Endodermal cell (in vitro differentiated cells): Measurements from ENCODE around the gene ANO1. TPM values are rescaled to one million over a fixed set of nuclear protein-coding genes. Genes with fewer than 3 reads are reported as not detected.
A peak's percentile ranks its signal among the peaks of the same experiment; 100 is the strongest.

Source experiments
- DNase-seq: peaks from one replicate; pipeline ENCODE4 v3.0.0-alpha.2; 2017
- H3K27ac ChIP-seq: 2 replicates; pipeline ENCODE4 v1.5.1; 2013; ENCODE audit warnings: mild to moderate bottlenecking, low read depth, low read length, moderate library complexity
- H3K27me3 ChIP-seq: 2 replicates; pipeline ENCODE4 v1.6.1; 2013; ENCODE audit warnings: mild to moderate bottlenecking, low read length, moderate library complexity; ENCODE audit not compliant: insufficient read depth, control insufficient read depth, poor library complexity, severe bottlenecking
- H3K36me3 ChIP-seq: 2 replicates; pipeline ENCODE4 v1.7.0; 2013; ENCODE audit warnings: mild to moderate bottlenecking, low read length, moderate library complexity; ENCODE audit not compliant: control insufficient read depth, insufficient read depth
- H3K4me1 ChIP-seq: one replicate; pipeline ENCODE4 v1.7.0; 2013; ENCODE audit warnings: low read length; ENCODE audit not compliant: control insufficient read depth, insufficient read depth
- H3K4me3 ChIP-seq: 2 replicates; pipeline ENCODE4 v1.5.1; 2013; ENCODE audit warnings: mild to moderate bottlenecking, low read length, moderate library complexity
- H3K9ac ChIP-seq: 2 replicates; pipeline ENCODE4 v1.6.1; 2013; ENCODE audit warnings: mild to moderate bottlenecking, low read length, moderate library complexity; ENCODE audit not compliant: poor library complexity, severe bottlenecking; ENCODE audit errors: extremely low read depth
- H3K9me3 ChIP-seq: 2 replicates; pipeline ENCODE4 v1.6.1; 2013; ENCODE audit warnings: mild to moderate bottlenecking, low read length, moderate library complexity; ENCODE audit not compliant: control insufficient read depth
- H3K27ac Mint-ChIP-seq: 2 replicates; pipeline ENCODE4 v1.8.0; 2020; ENCODE audit warnings: mixed read lengths
- H3K27me3 Mint-ChIP-seq: 2 replicates; pipeline ENCODE4 v1.8.0; 2021; ENCODE audit warnings: mild to moderate bottlenecking, mixed read lengths; ENCODE audit not compliant: insufficient read depth
- H3K36me3 Mint-ChIP-seq: 2 replicates; pipeline ENCODE4 v1.8.0; 2020; ENCODE audit warnings: low read depth, mixed read lengths
- H3K4me1 Mint-ChIP-seq: 2 replicates; pipeline ENCODE4 v1.8.0; 2020; ENCODE audit warnings: mixed read lengths
- H3K4me3 Mint-ChIP-seq: 2 replicates; pipeline ENCODE4 v1.8.0; 2020; ENCODE audit warnings: mild to moderate bottlenecking, moderate library complexity, mixed read lengths
- H3K9me3 Mint-ChIP-seq: 2 replicates; pipeline ENCODE4 v1.8.0; 2020; ENCODE audit warnings: mild to moderate bottlenecking, mixed read lengths
- WGBS, 2 experiments: methylation state at CpG; one replicate each; pipeline versions ENCODE4 v1.1.5 to v1.1.7; 2013; ENCODE audit warnings: missing lambda C conversion rate in 2 of 2, mixed read lengths in 1 of 2; ENCODE audit not compliant: insufficient coverage in 1 of 2, insufficient read length in 1 of 2; 5-methylcytosine and 5-hydroxymethylcytosine counted together
- total RNA-seq, 2 donors: library from RNA; stranded (reverse); fragmentation: NEBNext Ultra II Directional in 1 of 2; extraction: Animal tissue kit (Norgen Biotek cat#: 25700) in 1 of 2; gene quantifications; 2 replicates in 1 of 2; 3 replicates in 1 of 2; pipeline ENCODE4 v1.2.1, GENCODE V29; 2021
- TF ChIP-seq, protein P1 (sequence below): fragments of 200-600 bp; sonication (generic); conservative IDR thresholded peaks from 2 replicates; pipeline ENCODE4 v1.5.0; 2021; ENCODE audit warnings: antibody characterized with exemption, mild to moderate bottlenecking

ANO1 gene
- total RNA-seq, 2 donors from 2014 or later = 3.0 to 7.7 TPM

DNA sequence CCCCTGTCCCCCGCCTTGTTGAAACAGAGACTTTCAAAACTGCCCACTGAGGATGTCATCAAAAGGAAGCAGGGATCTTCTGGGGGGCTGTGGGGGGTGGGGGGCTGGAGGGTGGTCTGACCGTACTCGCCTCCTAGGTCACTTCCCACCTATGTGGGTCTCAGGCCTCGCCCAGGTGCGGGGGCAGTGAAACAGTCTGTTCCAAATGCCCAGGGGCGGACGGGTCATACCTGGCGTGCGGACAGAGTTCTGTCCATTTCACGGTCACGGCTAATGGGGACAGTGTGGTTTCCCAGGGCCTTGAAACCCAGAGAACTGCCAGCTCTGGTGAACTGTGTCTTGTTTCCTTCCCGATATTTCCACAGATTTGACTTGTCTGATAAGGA, 27.2 kb downstream of the ANO1 start:
- DNase-seq = no peak
- Mint-ChIP-seq H3K4me1 (peaks cover 16% of the 10 kb centered on the region), H3K27ac (no peak overlapping the region), H3K27me3 (no peaks in the 10 kb centered on the region), H3K4me3 (no peak overlapping the region), H3K9me3 (no peaks in the 10 kb centered on the region), H3K36me3 (no peaks in the 10 kb centered on the region)
- no peak overlapping the region for H3K4me3 ChIP-seq
- WGBS, 2 experiments = 89 to 95% methylated on average over 9 to 12 of the region's 12 CpGs
- no peaks in the 10 kb centered on the region for H3K9me3 ChIP-seq
- H3K4me1 ChIP-seq = peaks cover 2% of the 10 kb centered on the region
- no peaks in the 10 kb centered on the region for H3K27me3 ChIP-seq
- no peak overlapping the region for H3K9ac ChIP-seq
- H3K36me3 ChIP-seq = no peaks in the 10 kb centered on the region
- no peak overlapping the region for H3K27ac ChIP-seq
- TF ChIP-seq, protein P1, sequence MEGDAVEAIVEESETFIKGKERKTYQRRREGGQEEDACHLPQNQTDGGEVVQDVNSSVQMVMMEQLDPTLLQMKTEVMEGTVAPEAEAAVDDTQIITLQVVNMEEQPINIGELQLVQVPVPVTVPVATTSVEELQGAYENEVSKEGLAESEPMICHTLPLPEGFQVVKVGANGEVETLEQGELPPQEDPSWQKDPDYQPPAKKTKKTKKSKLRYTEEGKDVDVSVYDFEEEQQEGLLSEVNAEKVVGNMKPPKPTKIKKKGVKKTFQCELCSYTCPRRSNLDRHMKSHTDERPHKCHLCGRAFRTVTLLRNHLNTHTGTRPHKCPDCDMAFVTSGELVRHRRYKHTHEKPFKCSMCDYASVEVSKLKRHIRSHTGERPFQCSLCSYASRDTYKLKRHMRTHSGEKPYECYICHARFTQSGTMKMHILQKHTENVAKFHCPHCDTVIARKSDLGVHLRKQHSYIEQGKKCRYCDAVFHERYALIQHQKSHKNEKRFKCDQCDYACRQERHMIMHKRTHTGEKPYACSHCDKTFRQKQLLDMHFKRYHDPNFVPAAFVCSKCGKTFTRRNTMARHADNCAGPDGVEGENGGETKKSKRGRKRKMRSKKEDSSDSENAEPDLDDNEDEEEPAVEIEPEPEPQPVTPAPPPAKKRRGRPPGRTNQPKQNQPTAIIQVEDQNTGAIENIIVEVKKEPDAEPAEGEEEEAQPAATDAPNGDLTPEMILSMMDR = no peak

DNA sequence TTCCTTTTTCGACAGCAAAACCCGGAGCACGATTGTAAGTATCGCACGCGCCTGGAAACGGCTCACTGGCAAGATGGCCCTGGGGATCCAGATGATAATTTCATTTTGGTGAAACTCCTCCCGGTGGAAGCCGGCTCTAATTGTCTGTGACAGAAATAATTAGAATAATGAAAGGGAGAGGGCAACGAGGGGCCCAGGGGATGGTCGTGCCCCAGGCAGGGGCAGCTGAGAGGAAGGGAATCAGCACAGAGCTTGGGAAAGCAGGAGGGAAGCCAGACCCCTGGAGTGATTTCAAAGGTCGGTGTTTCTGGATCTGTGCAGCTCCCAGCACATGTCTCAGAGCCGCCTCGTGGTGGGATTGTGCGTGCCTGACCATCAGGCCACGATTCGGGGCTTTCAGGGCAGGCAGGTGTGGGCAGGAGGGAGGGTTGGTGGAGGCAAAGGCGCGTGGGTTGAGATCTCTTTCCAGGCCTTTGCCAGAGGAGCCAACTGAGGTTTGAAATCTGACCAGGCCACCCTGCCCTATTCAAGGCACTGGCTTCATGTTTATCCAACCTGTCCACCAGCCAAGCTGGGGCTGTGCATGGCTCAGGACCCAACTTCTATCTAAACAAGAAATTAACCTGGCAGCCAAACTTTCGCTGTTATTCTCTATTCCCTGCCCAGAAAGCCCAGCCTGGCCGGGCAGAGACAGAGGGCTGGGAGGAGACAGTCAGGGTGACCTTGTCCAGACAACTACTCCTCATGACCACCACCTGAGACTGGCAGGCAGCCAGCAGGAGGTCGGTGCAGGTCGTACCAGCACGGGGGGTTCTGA, 27.8 kb downstream of the ANO1 start:
- H3K9me3 Mint-ChIP-seq = no peaks in the 10 kb centered on the region
- no peak overlapping the region for H3K27ac Mint-ChIP-seq
- no peaks in the 10 kb centered on the region for H3K27me3 ChIP-seq
- H3K4me3 Mint-ChIP-seq = no peak overlapping the region
- H3K4me3 ChIP-seq = no peak overlapping the region
- TF ChIP-seq, protein P1 = no peak
- H3K9ac ChIP-seq = no peak overlapping the region
- DNase-seq = no peak
- 88 to 93% methylated on average over 18 to 24 of the region's 24 CpGs for WGBS, 2 experiments
- no peaks in the 10 kb centered on the region for H3K27me3 Mint-ChIP-seq
- H3K27ac ChIP-seq = peak overlapping the region; percentile 38
- H3K4me1 Mint-ChIP-seq = peaks cover 22% of the 10 kb centered on the region
- H3K36me3 Mint-ChIP-seq = no peaks in the 10 kb centered on the region
- H3K36me3 ChIP-seq = no peaks in the 10 kb centered on the region
- no peaks in the 10 kb centered on the region for H3K9me3 ChIP-seq
- H3K4me1 ChIP-seq = peaks cover 2% of the 10 kb centered on the region

DNA sequence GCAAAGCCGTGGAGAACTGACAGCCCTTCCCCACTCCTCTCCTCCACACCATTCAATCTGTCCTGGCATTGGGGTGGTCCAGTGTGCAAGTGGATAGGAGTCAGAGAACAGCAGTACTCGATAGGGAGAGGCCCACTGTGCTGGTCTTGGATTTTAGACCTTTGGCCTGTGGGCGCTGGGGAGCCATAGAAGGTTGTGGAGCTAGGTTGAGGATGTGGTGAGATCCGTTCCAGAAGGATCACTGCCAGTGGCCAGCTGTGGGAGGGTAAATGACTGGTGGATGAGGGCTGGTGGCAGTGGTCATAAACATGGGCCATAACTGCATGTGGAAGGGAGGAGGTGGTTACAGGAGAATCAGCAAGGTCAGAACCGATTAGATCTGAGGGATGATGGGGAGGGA, 28.6 kb downstream of the ANO1 start:
- H3K27ac Mint-ChIP-seq = no peak overlapping the region
- TF ChIP-seq, protein P1 = no peak
- H3K9me3 Mint-ChIP-seq = no peaks in the 10 kb centered on the region
- no peaks in the 10 kb centered on the region for H3K27me3 Mint-ChIP-seq
- H3K4me3 Mint-ChIP-seq = no peak overlapping the region
- H3K4me1 Mint-ChIP-seq = peaks cover 28% of the 10 kb centered on the region
- Histone ChIP-seq H3K36me3 (no peaks in the 10 kb centered on the region), H3K9ac (no peak overlapping the region), H3K4me1 (peaks cover 4% of the 10 kb centered on the region), H3K27ac (no peak overlapping the region), H3K27me3 (no peaks in the 10 kb centered on the region), H3K9me3 (no peaks in the 10 kb centered on the region), H3K4me3 (no peak overlapping the region)
- DNase-seq = no peak
- 93 to 100% methylated on average over 3 to 5 of the region's 5 CpGs for WGBS, 2 experiments
- H3K36me3 Mint-ChIP-seq = no peaks in the 10 kb centered on the region
